ENCODE measurements around the gene NAT8L.

Gene NAT8L

DNA sequence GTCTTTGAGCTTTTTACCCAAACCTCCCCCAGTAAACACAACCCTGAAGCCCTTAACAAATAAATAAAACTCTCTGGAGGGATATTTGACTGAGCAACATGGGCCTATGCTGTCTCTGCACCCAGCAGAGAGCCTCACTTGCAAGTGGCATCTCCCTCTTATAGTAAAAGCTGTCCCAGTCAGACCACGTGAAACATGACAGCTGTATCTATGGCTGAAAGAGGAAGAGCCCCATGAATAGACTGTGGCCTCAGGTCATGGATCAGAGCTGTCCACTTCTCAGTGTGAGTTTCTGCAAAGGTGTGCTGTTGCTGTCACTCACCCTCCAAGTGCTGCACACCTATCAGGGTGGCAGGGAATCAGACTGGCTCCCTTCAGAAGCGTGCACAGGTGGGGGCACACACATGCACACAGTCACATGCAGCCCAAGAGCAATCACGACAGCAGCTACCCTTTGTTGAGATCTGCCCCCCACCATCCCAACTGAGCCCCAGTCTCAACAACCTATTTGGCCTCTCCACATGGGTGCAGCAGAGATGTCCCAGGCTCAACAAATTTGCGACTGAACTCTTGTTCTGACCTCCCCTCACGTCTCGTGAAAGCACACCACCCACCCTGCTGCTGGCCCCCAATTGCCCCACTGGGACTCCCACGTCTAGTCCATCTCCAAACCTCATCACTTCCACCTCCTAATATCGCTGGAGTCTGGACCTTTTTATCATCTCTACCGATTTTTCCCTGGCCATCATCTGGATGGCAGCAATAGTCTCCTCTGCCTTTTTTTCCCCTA lies 45.6 kb downstream of the NAT8L start:
- no peak for TF ChIP-seq ZFX (IDR thresholded peaks at IDR 0.05)
- TF ChIP-seq, protein P1, sequence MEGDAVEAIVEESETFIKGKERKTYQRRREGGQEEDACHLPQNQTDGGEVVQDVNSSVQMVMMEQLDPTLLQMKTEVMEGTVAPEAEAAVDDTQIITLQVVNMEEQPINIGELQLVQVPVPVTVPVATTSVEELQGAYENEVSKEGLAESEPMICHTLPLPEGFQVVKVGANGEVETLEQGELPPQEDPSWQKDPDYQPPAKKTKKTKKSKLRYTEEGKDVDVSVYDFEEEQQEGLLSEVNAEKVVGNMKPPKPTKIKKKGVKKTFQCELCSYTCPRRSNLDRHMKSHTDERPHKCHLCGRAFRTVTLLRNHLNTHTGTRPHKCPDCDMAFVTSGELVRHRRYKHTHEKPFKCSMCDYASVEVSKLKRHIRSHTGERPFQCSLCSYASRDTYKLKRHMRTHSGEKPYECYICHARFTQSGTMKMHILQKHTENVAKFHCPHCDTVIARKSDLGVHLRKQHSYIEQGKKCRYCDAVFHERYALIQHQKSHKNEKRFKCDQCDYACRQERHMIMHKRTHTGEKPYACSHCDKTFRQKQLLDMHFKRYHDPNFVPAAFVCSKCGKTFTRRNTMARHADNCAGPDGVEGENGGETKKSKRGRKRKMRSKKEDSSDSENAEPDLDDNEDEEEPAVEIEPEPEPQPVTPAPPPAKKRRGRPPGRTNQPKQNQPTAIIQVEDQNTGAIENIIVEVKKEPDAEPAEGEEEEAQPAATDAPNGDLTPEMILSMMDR (conservative IDR thresholded peaks at IDR 0.05) = no peak
- no peak overlapping the region for H3K27ac ChIP-seq

DNA sequence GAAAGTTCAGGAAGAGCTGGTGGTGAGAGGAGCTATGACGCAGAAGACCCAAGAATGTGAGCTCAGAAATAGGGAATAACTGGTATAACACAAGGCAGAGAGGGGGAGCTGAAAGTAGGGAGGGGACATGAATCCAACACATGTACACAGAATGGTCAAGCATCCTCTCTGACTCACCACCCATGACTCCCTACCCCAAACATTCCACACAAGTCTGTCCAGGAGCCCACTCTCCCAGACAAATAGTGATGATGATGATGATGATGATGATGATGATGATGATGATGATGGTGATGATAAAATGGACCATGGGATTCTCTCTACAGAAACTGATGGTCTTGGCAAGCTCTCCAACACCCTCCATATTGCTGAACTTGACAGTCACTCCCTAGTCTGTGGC lies 46.4 kb downstream of the NAT8L start:
- no peak overlapping the region for H3K27ac ChIP-seq
- TF ChIP-seq ZFX (IDR thresholded peaks at IDR 0.05) = no peak
- TF ChIP-seq, protein P1 (conservative IDR thresholded peaks at IDR 0.05) = no peak

DNA sequence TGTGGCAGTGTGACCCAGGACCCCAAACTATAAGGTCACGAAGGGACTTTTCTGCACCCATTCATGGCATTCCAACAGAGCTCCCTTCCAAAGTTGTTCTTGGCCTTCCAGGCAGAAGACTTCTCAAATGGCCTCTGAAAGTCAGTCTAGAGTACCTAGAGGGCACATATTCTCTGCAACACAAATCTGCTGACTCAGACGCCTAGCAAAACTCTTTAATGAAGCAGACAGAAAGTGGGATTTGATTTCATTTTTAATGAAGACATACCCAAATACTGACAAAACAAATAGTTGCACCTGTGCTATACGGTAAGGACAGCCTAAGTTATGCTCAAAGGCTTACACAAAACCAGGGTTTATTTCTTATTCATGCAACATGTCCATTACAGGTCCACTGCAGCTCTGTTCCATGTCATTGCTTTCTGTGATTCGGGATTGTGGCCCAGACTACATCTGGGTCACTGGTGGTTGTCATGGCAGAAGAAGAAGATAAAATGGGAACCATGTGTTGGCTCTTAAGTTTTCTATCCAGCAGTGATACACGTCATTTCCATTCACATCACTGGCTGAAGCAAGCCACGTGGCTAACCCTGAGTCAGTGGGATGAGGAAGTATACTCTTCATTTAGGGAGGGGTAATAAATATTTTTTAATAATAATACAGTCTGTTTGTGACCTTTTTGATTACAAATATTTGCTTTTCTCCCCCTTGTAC lies 57.7 kb downstream of the NAT8L start:
- TF ChIP-seq, protein P1 (conservative IDR thresholded peaks at IDR 0.05) = no peak
- no peak for TF ChIP-seq ZFX (IDR thresholded peaks at IDR 0.05)
- no peak overlapping the region for H3K27ac ChIP-seq
